Stimulated activated CD4-positive, alpha-beta T cell treated with anti-CD3 and anti-CD28 coated beads, Interleukin-1b, Interleukin-23, amount 100 ng/mL, for 4 hours (primary cell): Measurements from ENCODE around the gene RPS6KA1.
"Not testable (repeated sequence)": the region's sequence is repeated elsewhere in the genome, so short reads cannot be mapped to it uniquely, and the experiment has no call there.

Experiments
- DNase-seq, 2 donors: peaks; one replicate each; pipeline ENCODE4 v3.0.0-alpha.2; 2020; ENCODE audit warnings: low read depth in 2 of 2

The RPS6KA1 gene

DNA sequence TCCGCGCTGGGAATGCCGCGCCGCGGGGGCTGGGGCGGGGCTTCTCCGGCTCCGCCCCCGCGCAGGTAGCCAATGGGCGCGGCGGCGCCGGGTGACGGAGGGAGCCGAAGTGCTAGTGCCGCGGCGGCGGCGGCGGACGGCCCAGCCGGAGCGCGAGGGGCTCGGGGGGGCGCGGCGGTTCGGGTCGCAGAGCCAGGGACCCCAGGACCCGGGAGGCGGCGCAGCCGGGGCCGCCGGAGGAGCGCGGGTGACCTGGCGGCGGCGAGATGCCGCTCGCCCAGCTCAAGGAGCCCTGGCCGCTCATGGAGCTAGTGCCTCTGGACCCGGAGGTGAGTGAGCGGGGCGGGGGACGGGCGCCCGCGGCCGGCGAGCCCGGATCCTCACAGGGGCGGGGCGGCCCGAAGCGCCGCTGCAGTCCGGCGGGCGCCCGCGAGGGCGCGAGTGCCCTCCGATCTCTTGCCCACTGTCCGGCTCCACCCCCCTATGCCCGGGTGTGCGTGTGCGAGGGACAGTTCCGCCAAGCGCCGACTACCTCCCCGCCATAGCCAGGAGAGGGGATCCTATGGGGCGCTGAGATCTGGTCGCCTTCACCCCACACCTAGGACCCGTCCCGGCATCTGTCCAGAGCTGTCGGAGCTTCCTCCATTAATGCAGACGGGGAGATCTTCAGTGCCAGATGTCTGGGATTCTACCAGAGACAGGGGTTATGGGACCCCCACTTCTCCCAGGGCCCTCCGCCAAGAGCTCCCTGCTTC, at the start of gene RPS6KA1:
Gene RPS6KA1, plus strand, starts transcription at position 107 of the 755 bp plus-strand sequence. Its CDS starts 160 bp downstream, at position 267.
- peak; percentile 41 to 61 for DNase-seq

DNA sequence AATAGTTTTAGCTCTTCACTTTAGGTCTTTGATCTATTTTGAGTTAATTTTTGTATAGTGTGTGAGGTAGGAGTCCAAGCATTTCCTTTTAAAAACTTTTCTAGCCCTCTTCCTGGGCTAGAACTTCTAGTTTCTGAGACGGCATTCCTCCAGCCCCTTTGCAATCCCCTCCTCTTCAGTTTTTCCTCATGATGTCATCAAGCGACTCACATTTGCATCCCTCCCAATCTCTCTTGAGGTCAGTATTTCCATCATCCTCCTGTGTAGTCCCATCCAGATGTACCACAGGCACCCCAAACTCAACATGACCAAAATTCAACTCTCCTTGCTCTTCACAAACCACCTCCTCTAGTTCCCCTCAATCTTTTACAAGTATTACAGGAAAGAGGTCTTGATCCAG, 46.6 kb upstream of the RPS6KA1 start:
- DNase-seq: no peak

DNA sequence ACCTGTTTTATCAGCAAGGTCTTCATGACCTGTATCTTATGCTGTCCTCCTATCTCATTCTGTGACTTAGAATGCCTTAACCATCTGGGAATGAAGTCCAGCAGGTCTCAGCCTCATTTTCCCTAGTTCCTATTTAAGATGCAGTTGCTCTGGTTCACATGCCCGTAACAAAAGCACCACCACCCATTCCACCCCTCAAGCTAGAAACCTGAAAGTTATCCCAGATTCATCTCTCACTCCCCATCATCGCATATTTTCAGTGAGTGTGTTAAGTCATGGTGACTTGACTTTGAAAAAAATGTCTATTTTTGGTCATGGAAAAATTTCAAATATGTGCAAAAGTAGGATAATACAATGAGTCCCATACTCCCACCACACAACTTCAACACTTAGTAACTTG, 45.6 kb upstream of the RPS6KA1 start:
- no peak for DNase-seq

DNA sequence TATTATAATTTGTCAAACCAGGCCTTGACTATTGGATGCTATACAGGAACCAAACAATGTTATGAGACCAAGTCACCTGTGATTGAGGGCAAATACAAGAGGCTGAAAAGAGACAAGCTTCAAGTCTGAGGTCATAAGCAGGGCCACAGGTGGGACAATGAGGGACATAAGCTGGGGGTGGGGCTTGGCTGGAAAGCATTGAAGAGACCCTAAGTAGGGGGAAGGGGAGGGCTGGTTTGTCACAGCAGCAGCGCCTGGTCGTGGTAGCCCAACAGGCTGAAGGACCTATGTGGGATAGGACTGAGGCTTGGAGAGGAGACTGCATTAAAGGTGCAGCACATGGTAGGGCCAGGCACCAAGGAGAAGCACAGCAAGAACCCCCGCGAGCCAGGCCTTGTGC, 39.4 kb upstream of the RPS6KA1 start:
- no peak for DNase-seq

DNA sequence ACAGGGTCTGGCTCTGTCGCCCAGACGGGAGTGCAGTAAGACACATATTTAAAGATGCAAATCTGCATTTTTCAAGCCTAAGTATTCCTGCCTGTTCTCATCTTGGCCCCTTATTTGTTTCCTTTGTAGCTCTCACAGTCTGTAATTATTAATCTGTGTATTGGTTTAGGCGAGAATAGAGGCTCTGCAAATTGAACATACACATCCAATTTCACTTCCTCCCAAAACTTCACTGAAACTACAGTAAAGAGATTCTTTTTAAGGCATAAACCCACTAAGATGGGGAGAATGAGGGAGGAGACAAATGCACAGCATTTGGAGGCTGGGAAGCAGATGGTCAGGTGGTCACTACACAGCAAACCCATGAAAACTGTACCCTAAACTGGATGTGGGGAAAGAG, 36.3 kb upstream of the RPS6KA1 start:
- DNase-seq: no peak

DNA sequence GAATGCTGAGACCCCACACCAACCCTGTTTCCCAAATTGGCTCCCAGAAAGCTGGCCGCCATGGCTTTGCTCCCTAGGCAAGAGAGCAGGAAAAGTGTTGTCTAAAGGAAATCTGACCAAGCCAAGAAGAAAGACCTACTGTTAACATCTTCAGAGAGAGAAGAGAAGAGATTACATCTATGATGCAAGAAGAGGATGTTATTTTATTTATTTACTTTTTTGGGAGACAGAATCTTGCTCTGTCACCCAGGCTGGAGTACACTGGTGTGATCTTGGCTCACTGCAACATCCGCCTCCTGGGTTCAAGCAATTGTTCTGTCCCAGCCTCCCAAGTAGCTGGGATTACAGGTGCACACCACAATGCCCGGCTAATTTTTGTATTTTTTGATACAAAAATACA, 35.6 kb upstream of the RPS6KA1 start:
- DNase-seq: no peak

DNA sequence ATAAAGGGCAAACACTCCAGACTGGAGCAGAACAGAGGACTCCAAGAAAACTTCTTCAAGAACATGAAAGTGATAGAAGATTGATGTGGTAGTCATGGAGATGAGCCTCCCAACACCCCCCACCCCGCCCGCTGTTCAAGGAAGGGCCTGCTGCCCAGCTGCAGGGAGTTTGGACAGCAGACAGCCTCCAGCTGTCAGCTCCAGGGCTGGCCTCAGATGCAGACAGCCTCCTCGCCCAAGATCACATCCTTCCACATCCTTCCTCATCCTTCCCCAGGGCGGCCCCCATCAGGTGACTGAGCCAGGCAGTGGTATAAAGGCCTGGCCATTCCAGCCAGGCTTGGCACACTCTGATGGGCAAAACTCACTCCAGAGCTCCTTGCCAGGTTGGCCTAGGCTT, 32.7 kb upstream of the RPS6KA1 start:
- DNase-seq: no peak

DNA sequence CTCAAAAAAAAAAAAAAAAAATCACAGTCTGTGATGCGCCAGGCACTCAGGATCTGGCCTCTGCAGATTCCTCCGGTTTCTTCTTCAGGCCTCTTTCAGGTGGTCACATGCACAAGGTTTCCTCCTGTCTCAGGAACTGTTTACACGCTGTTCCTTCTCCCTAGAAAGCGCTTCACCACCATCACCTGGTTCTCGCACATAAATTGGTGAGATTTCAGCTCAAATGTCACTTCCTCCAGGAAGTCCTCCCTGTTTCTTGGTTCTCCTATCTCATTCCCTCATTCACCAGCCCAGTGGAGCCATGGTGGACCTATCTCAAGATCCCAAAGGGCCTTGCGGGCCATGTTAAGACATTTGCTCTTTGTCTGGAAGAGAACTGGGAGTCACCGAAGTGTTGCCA, 30.7 kb upstream of the RPS6KA1 start:
- no peak for DNase-seq

DNA sequence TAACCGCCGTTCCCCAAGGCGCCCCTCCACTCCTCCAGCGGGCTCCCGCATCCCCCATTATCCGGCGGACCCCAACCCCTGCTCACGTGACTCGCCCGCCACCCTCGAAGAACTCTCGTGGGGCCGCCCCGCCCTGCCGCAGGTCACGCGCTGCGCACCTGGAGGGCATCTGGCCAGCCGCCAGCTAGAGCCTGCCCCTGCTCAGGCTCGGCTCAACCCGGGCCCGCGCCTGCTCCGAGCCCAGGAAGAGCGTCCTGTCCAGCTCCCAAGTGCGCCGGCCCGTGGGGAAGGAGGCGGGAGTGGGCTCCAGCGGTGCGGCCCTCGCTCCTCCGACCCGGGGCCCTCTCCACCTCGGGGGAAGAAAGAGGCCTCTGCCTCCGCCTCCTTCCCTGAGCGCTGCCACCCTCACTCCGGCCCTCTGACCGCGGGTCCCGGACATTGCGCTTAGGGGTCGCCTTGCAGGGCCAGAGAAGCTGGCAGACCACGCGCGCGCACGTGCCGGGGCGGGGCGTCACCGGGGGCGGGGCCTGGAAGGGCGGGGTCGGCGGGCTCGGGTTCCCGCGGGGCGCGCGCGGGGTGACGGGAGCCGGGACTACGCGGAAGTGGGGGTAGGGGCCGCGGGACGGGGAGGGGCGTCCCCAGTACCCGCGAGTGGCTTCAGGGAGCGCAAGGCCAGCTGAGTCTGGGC, 28.9 kb upstream of the RPS6KA1 start:
- DNase-seq: peak; percentile 92 to 97

DNA sequence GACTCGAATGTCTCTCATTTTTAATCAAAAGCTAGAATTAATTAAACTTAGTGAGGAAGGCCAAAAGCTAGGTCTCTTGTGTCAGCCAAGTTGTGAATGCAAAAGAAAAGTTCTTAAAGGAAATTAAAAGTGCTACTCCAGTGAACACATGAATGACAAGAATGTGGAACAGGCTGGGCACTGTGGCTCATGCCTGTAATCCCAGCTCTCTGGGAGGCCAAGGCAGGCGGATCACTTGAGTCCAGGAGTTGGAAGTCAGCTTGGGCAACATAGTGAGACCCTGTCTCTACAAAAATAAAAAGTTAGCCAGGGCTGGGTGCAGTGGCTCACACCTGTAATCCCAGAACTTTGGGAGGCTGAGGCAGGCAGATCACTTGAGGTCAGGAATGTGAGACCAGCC, 18.9 kb upstream of the RPS6KA1 start:
- DNase-seq: not testable (repeated sequence)

DNA sequence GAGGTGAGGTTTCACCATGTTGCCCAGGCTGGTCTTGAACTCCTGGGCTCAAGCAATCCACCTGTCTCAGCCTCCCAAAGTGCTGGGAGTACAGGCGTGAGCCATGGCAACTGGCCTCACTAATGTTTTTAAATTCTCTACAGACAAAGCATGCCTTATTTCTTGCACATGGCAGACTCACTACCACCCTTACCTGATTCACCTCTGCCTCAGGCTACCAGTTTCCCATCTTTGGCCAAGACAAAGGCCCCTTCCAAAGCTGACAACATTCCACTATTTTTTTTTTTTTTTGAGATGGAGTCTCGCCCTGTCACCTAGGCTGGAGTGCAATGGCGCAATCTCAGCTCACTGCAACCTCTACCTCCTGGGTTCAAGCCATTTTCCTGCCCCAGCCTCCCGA, 13.7 kb upstream of the RPS6KA1 start:
- DNase-seq: not testable (repeated sequence)

DNA sequence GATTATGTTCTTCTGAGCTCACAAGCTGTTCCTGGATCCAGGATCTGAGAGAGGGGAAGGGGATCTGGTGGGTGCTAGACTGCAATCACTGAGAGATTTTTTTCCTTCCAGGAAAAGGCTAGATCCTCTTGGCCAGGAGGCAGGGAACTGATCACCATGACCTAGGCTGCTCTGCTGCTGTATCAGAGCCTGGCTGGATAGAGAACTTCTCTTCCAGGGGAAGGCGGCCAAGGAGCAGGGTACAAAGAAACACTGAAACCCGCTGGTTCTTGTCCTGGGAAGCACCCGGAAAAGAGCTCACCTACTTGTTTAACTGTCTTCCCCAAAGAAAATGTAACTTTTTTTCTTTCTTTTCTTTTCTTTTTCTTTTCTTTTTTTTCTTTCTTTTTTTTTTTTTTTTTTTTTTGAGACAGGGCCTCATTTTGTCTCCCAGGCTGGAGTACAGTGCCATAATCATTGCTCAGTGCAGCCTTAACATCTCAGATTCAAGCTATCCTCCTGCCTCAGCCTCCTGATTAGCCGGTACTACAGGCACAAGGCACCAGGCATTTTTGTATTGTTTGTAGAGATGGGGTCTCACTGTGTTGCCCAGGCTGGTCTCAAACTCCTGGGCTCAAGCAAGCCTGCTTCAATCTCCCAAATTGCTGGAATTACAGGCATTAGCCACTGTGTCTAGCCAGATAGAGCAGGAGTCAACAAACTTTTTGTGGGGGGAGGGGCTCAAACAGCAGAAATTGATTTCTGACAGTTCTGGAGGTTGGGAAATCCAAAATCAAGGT, 12.4 kb upstream of the RPS6KA1 start:
- DNase-seq: no peak

DNA sequence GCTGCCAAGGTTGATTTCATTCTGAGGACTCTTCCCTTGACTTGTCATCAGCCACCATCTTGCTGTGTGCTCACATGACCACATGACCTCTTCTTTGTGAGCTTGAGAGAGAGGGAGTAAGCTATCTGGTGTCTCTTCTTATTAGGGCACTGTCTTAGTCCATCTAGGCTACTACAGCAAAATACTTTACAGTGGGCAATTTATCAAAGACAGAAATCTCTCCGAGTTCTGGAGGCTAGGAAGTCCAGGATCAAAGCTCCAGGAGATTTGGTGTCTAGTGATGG, 11.9 kb upstream of the RPS6KA1 start:
- no peak for DNase-seq

DNA sequence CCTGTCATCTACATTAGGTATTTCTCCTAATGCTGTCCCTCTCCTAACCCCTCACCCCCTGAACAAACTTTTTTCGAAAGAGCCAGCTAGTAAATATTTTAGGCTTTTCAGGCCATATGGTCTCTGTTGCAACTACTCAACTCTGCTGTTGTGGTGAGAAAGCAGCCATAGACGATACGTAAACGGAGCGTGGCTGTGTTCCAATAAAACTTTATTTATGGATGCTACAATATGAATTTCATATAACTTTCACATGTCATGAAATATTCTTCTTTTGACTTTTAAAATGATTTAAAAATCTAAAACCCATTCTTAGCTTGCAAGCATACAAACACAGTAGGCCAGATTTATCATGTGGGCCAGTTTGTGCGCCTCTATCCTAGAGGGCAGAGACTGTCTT, 11.2 kb upstream of the RPS6KA1 start:
- DNase-seq: no peak

DNA sequence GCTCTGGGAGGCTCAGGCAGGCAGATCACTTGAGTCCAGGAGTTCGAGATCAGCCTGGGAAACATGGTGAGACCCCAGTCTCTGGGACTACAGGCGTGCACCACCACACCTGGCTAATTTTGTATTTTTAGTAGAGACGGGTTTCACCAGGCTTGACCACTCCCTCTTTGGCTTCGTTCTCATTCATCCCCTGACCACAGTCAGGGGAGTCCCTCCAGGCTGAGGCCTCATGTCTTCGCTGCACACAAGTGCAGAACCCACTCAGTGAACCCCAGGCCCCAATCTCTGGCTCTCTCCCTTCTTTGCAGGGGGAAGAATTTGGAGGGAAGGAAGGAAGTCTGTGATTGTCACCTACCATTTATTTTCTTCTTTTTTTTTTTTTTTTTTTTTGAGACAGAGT, 9.2 kb upstream of the RPS6KA1 start:
- no peak for DNase-seq

DNA sequence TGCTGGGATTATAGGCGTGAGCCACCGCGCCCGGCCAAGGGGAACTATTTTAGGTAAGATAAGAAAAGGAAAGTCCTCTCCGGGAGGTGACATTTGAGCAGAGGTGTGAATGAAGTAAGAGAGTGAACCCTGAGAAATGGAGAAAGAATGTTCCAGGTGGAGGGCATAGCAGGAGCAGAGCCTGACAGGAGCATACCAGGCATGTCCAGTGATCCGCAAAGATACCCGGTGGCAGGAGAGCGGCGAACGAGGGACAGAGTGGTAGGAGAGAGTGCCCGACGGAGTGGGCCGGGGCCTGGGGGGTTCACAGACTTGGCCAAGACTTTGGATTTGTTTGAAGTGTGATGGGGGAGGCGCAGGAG, 7.9 kb upstream of the RPS6KA1 start:
- DNase-seq: no peak

DNA sequence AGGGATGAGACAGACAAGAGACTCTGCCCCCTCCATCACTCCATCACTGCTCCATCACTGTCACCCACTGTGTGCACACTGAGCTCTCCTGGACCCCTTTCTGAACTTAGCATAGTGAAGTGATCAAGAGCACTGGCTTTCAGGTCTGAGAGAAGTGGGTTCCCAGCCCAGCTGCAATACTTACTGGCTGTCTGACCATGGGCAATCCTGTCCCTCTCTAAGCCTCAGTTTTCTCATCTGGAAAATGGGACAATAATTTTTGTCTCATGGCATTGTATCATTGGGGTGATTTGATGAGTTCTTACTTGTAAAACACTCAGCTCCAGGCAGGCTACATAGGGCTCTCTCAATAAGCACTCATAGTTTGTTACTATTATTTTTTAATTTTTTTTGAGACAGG, 7.5 kb upstream of the RPS6KA1 start:
- DNase-seq: no peak

DNA sequence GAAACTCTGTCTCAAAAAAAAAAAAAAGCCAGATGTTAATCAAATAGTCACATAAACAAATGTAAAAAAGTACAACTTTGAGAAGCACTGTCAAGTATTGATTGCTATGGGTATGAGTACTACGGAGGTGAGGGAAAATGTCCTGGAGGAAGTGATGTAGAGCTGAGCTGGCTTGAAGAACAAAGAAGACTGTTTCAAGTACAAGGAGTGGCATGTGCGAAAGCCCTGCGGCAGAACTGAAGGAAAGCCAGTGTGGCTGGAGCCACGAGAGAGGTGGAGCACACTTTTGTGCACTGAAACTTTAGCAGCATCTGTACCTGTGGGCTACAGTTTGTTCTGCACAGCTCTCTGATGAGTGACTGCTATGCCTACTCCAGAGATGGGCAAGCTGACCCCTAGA, 5.4 kb upstream of the RPS6KA1 start:
- DNase-seq: no peak

DNA sequence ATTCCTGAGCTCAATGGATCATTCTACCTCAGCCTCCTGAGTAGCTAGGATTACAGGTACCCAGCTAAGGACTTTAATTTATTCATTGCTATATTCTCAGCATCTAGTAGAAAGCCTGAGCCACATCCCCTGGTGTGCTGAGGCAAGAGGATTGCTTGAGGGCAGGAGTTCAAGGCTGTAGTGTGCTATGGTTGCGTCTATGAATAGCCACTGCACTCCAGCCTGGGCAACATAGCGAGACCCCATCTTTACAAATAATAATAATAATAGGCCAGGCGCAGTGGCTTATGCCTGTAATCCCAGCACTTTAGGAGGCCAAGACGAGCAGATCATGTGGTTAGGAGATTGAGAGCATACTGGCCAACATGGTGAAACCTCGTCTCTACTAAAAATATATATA, 3.3 kb upstream of the RPS6KA1 start:
- no peak for DNase-seq

DNA sequence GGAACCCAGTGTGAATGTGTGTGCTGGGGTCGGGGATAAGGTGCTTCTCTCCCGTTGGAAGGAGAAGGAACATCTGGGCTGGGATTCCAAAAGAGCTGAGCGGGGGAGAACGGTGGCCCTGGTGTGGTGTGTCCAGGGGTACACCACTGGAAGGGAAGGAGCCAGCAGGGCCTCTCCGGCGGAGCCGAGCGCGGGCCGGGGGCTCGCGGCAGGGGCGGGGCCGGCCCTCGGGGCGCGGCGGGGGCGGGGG, 231 bp upstream of the RPS6KA1 start:
- DNase-seq: no peak

DNA sequence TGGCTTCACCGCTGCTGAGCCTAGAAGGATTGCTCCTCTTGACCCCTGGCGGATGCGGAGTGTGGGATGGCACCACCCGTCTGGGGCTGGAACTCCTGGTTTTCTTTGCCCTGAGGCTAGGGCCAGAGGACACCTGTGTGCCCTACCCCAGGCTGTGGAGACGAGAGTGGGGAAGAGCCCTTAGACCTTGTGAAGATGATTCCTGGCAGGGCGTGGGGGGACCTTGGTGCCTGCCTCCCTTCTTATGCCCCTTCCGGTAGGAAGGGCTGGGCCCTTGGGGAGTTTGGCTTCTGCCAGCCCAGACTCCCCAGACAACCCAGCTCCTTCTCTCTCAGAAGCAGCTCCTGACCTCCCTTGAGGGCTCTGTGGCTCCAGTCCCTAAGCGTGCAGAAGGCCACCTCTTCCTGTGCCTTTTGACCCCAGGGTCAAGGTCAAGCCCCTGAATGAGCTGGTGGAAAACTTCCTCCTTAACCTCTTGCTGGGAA, 891 bp downstream of the RPS6KA1 start:
- DNase-seq: no peak

DNA sequence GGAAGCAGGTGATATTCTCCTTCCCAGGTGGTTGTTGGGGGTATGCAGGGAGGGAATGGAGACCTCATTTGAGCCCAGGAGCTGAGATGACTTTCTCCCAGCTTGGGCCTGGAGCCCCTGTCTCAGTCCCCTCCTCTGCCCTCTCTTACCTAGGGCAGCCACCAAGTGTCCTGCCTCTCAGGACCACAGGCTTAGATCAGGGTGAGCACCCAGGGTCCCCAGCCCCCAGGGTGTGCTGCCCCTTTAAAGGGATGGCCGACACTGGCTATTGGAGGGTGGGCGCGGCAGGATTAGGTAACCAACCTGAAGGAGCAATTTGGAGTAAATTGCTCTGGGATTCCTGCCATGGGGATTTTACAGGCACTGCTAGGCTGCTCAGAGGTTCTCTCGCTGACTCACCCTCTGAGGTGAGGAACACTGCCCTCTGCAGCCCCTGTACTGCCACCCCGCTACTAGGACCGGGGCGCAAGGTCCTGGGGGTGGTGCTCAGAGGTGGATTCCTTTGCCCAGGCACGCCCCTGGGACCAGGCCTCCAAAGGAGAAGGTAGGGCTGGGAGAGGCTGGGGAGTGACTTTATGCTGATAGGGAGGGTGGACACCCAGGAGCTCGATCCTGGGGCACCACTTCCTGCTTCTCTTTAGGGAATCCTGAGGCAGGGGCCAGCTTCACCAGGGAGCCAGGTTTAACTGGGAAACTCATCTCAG, 1.5 kb downstream of the RPS6KA1 start:
- no peak for DNase-seq
